DND-41 (cell line): ENCODE results near the gene ARHGAP27.

ENCODE experiments used
- ATAC-seq: fragments of 200-7000 bp; cut with Tn5 transposase; 3 replicates; pipeline ENCODE4 v1.9.1; 2021; ENCODE audit warnings: low read depth; ENCODE audit not compliant: insufficient read depth
- DNase-seq: peaks from one replicate; pipeline ENCODE4 v3.0.0-alpha.2; 2020
- H2AFZ ChIP-seq: 2 replicates; pipeline ENCODE4 v1.6.0; 2012; ENCODE audit warnings: low read depth, low read length
- H3K27ac ChIP-seq: 2 replicates; pipeline ENCODE4 v1.5.1; 2012; ENCODE audit warnings: low read length, inconsistent platforms
- H3K27me3 ChIP-seq: fragments of 200-600 bp; sonication (generic); 2 replicates; pipeline ENCODE4 v1.6.0; 2012; ENCODE audit warnings: low read length, mild to moderate bottlenecking, inconsistent platforms; ENCODE audit not compliant: insufficient read depth, poor library complexity
- H3K36me3 ChIP-seq: 2 replicates; pipeline ENCODE4 v1.5.1; 2012; ENCODE audit warnings: low read length, inconsistent platforms; ENCODE audit not compliant: insufficient read depth
- H3K4me1 ChIP-seq: 2 replicates; pipeline ENCODE4 v1.5.1; 2012; ENCODE audit warnings: mild to moderate bottlenecking, low read length; ENCODE audit not compliant: insufficient read depth
- H3K4me2 ChIP-seq: 2 replicates; pipeline ENCODE4 v1.6.0; 2012; ENCODE audit warnings: mild to moderate bottlenecking, moderate library complexity, low read length, inconsistent platforms; ENCODE audit not compliant: insufficient read depth
- H3K4me3 ChIP-seq, 2 experiments: fragments of 200-600 bp in 1 of 2; shearing (Covaris generic) in 1 of 2; 2 replicates each; pipeline ENCODE4 v1.5.1; 2012 to 2016; ENCODE audit warnings: inconsistent platforms in 2 of 2, low read length in 2 of 2, mild to moderate bottlenecking in 2 of 2, low read depth in 1 of 2, moderate library complexity in 1 of 2
- H3K79me2 ChIP-seq: 2 replicates; pipeline ENCODE4 v1.6.0; 2012; ENCODE audit warnings: low read length, inconsistent platforms; ENCODE audit not compliant: insufficient read depth
- H3K9ac ChIP-seq: 2 replicates; pipeline ENCODE4 v1.6.0; 2012; ENCODE audit warnings: low read depth, mild to moderate bottlenecking, inconsistent platforms, low read length, moderate library complexity
- H3K9me3 ChIP-seq: 2 replicates; pipeline ENCODE4 v1.5.1; 2012; ENCODE audit warnings: low read length, moderate library complexity, mild to moderate bottlenecking, inconsistent platforms; ENCODE audit not compliant: insufficient read depth, severe bottlenecking
- H4K20me1 ChIP-seq: 2 replicates; pipeline ENCODE4 v1.6.0; 2012; ENCODE audit warnings: low read length; ENCODE audit not compliant: insufficient read depth
- EZH2 ChIP-seq: IDR thresholded peaks from 3 replicates; pipeline ENCODE4 v1.6.1; 2012; ENCODE audit warnings: borderline replicate concordance, low read depth, mild to moderate bottlenecking, moderate library complexity, low read length, inconsistent platforms; ENCODE audit not compliant: severe bottlenecking
- TF ChIP-seq, protein P1 (sequence below): IDR thresholded peaks from 2 replicates; pipeline ENCODE4 v1.5.1; 2012; ENCODE audit warnings: borderline replicate concordance, low read length, moderate library complexity, mild to moderate bottlenecking; ENCODE audit not compliant: poor library complexity, severe bottlenecking; ENCODE audit errors: extremely low read depth

The ARHGAP27 gene

DNA sequence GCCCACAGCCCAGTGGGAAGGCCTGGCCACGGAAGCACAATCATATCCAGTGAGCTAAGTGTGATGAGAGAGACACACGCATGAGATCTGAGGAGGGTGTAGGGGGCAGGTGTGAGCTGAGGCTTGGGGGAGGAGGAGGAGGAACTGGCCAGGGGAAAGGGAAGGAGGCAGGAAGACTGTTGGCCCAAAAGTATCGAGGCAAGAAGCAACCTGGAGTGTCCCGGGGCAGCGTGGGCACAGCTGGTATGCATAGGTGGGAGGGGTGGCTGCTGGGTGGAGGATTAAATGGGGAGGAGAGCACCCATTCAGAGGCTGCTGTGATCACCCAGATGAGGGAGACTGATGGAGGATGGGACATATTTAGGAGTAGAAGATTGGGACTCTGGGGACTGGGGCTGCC, 41.4 kb downstream of the ARHGAP27 start:
- Histone ChIP-seq H3K27me3 (no peaks in the 10 kb centered on the region), H2AFZ (no peak overlapping the region), H4K20me1 (peaks cover 16% of the 10 kb centered on the region), H3K9me3 (no peaks in the 10 kb centered on the region), H3K4me3 (no peak overlapping the region), H3K4me1 (peaks cover 3% of the 10 kb centered on the region; the same call in 1 of the 2 replicates), H3K36me3 (peaks cover 24% of the 10 kb centered on the region), H3K4me2 (no peak overlapping the region), H3K79me2 (no peaks in the 10 kb centered on the region), H3K27ac (no peak overlapping the region), H3K9ac (no peak overlapping the region)
- no peak for DNase-seq
- no peak for ATAC-seq
- no peak for TF ChIP-seq EZH2
- TF ChIP-seq, protein P1, sequence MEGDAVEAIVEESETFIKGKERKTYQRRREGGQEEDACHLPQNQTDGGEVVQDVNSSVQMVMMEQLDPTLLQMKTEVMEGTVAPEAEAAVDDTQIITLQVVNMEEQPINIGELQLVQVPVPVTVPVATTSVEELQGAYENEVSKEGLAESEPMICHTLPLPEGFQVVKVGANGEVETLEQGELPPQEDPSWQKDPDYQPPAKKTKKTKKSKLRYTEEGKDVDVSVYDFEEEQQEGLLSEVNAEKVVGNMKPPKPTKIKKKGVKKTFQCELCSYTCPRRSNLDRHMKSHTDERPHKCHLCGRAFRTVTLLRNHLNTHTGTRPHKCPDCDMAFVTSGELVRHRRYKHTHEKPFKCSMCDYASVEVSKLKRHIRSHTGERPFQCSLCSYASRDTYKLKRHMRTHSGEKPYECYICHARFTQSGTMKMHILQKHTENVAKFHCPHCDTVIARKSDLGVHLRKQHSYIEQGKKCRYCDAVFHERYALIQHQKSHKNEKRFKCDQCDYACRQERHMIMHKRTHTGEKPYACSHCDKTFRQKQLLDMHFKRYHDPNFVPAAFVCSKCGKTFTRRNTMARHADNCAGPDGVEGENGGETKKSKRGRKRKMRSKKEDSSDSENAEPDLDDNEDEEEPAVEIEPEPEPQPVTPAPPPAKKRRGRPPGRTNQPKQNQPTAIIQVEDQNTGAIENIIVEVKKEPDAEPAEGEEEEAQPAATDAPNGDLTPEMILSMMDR: no peak

DNA sequence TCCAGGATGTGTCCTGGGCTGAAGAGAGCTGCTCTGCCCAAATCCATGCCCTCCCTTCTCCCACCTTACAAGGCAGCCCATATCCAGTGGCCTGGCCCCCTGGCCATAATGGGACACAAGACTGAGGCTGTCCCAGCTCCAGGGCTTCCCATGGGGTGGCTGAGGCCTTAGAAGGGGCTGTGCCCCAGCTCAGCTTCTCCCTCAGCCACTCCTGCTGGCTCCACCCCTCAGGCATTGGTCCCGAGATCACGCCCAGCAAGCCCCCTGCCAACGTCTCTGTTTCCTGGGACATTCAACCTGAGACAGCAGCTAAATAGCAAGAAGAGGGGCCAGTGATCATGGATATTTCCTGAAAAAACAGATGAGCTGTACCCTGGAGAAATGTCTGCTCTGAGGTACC, 43.3 kb downstream of the ARHGAP27 start:
- ATAC-seq (no peak), DNase-seq (no peak)
- TF ChIP-seq EZH2: no peak
- TF ChIP-seq, protein P1: no peak
- Histone ChIP-seq H3K27me3 (no peaks in the 10 kb centered on the region), H4K20me1 (peaks cover 3% of the 10 kb centered on the region; the same call in 1 of the 2 replicates), H3K79me2 (no peaks in the 10 kb centered on the region), H3K9me3 (no peaks in the 10 kb centered on the region), H3K4me1 (peaks cover 11% of the 10 kb centered on the region), H3K4me2 (no peak overlapping the region), H3K27ac (no peak overlapping the region), H3K4me3 (no peak overlapping the region), H3K9ac (no peak overlapping the region), H2AFZ (no peak overlapping the region), H3K36me3 (peaks cover 5% of the 10 kb centered on the region)

DNA sequence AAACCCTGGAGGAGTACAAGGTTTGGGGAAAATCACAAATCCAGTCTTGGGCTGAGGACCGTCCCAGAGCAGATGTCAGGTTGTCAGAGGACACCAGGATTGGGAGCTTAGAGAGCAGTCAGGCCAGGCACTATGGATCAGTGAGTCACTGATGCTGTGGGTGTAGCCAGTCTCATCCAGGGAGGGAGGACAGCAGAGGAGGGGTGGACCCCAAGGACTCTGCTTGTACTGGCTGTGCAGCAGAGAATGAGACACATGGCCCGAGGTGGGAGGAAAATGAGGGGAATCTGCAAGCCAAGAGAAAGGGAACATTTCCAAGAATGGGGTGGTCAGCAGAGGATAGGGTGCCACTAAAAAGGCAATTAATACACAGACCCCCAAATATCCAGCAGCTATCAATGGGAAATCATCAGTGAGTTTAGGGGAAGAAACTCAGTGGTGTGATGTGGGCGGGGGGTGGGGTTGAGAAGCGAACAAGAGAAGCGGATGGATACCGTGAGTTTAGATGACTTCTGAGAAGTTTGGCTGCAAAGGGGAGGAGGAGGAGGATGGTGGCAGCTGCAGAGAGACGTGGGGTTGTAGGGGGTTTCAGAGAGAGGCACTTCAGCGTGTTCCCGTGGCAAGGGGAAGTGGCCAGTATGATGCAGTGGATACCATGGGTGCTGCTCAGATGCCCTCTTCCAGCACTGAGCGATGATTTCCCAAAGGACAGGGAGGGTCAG, 43.9 kb downstream of the ARHGAP27 start:
- H3K27ac ChIP-seq: no peak overlapping the region
- H3K36me3 ChIP-seq: no peaks in the 10 kb centered on the region
- H3K27me3 ChIP-seq: no peaks in the 10 kb centered on the region
- no peak overlapping the region for H3K4me3 ChIP-seq
- no peak for ATAC-seq
- no peak overlapping the region for H3K4me2 ChIP-seq
- no peak overlapping the region for H2AFZ ChIP-seq
- H3K79me2 ChIP-seq: no peaks in the 10 kb centered on the region
- no peaks in the 10 kb centered on the region for H3K9me3 ChIP-seq
- H3K4me1 ChIP-seq: peaks cover 16% of the 10 kb centered on the region
- no peak for DNase-seq
- H4K20me1 ChIP-seq: no peaks in the 10 kb centered on the region
- no peak overlapping the region for H3K9ac ChIP-seq
- TF ChIP-seq EZH2: no peak
- TF ChIP-seq, protein P1: no peak
